Calu3 (cell line): ENCODE measurements around the gene MINAR1. TPM values are rescaled to one million over a fixed set of nuclear protein-coding genes. Genes with fewer than 3 reads are reported as not detected.

Source experiments
- BruUV-seq: library from RNA; stranded (reverse); fragments of 400-500 nt; replicated peaks from 2 replicates; lab custom pipeline; 2021; lab: Mats Ljungman, UMichigan
- CTCF ChIA-PET: fragments of 300-600 bp; sonication (Branson Sonifier 250); formaldehyde crosslinking; loops from one replicate; lab custom pipeline; 2022; ENCODE audit warnings: antibody characterized with exemption; lab: Charles Lee
- DNase-seq: peaks from one replicate; pipeline ENCODE4 v3.0.0; 2022
- H3K27ac Mint-ChIP-seq: one replicate; pipeline ENCODE4 v1.8.0; 2022; ENCODE audit warnings: mixed read lengths; ENCODE audit not compliant: unreplicated experiment
- H3K27me3 Mint-ChIP-seq: one replicate; pipeline ENCODE4 v1.8.0; 2022; ENCODE audit warnings: mixed read lengths; ENCODE audit not compliant: unreplicated experiment
- H3K36me3 Mint-ChIP-seq: one replicate; pipeline ENCODE4 v1.8.0; 2022; ENCODE audit warnings: mild to moderate bottlenecking, moderate library complexity, mixed read lengths; ENCODE audit not compliant: insufficient read depth, unreplicated experiment
- H3K4me1 Mint-ChIP-seq: one replicate; pipeline ENCODE4 v1.8.0; 2022; ENCODE audit warnings: mild to moderate bottlenecking, low read depth, mixed read lengths; ENCODE audit not compliant: unreplicated experiment
- H3K4me3 Mint-ChIP-seq: one replicate; pipeline ENCODE4 v1.8.0; 2022; ENCODE audit warnings: mild to moderate bottlenecking, low read depth, moderate library complexity, mixed read lengths; ENCODE audit not compliant: unreplicated experiment
- H3K9me3 Mint-ChIP-seq: one replicate; pipeline ENCODE4 v1.8.0; 2022; ENCODE audit warnings: low read depth, mixed read lengths; ENCODE audit not compliant: unreplicated experiment
- intact Hi-C: fragments of 100-400 bp; cut with micrococcal nuclease; formaldehyde crosslinking; loops from one replicate; pipeline ENCODE4 v1.10.0; 2022; ENCODE audit not compliant: unreplicated experiment
- total RNA-seq: library from RNA; stranded (reverse); gene quantifications from 2 replicates; pipeline ENCODE4 v1.2.3, GENCODE V29; 2022
- TF ChIP-seq, protein P1 (sequence below): fragments of 200-600 bp; IDR thresholded peaks from one replicate; pipeline ENCODE4 v1.8.0; 2022; ENCODE audit warnings: antibody characterized with exemption; ENCODE audit not compliant: unreplicated experiment

MINAR1 gene
- total RNA-seq, 1 experiment from 2014 or later: 2.4 TPM

DNA sequence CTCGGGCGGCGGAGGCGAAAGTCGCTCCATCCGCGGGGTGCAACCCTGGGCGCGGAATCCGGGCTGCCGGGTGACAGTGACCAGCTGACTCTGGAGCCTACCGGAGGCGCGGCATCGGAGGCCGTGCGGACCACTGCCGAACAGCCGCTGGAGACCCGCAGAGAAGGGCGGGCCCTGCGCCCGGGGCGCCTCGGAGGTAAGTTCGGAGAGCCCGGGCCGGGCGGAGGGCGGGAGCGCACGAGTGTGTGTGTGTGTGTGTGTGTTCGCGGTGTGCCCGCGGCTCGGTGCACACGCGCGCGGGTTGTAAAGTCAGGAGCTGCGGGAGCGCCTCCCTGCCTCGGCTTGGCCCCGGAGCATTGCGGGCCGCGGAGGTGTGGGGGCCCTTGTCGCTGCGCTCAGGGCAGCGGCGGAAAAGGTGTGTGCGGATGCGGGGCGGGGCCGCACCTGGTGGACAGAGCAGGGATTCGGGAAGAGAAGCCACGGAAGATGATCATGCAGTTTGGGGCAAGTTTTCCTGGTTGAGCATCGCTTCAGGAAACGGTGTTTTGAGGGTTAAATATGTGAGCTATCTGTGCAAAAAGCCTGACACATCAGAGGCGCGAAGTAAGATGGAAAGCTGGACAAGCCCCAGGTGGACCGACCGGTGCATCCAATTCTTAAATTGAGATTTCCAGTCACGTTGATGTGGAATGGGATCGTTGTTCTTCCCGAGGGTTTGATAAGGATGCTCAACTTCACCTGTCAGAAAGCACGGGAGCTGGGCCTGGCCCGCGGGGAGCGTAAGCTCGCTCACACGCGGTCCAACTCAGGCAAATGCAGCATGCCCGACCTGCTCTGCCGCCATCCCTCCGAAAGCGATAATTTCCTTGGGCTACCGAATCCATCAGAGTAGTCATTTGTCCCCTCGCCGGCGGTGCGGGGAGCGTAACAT lies 474 bp downstream of the MINAR1 start:
- BruUV-seq: no TSS peak
- H3K27ac Mint-ChIP-seq: no peak overlapping the region
- peaks cover 7% of the 10 kb centered on the region for H3K36me3 Mint-ChIP-seq
- peaks cover 82% of the 10 kb centered on the region for H3K27me3 Mint-ChIP-seq
- no peak for DNase-seq
- H3K4me1 Mint-ChIP-seq: no peaks in the 10 kb centered on the region
- CTCF ChIA-PET: no interaction called here
- peak overlapping the region; percentile 52 for H3K4me3 Mint-ChIP-seq
- intact Hi-C loops: no loop called here
- TF ChIP-seq, protein P1, sequence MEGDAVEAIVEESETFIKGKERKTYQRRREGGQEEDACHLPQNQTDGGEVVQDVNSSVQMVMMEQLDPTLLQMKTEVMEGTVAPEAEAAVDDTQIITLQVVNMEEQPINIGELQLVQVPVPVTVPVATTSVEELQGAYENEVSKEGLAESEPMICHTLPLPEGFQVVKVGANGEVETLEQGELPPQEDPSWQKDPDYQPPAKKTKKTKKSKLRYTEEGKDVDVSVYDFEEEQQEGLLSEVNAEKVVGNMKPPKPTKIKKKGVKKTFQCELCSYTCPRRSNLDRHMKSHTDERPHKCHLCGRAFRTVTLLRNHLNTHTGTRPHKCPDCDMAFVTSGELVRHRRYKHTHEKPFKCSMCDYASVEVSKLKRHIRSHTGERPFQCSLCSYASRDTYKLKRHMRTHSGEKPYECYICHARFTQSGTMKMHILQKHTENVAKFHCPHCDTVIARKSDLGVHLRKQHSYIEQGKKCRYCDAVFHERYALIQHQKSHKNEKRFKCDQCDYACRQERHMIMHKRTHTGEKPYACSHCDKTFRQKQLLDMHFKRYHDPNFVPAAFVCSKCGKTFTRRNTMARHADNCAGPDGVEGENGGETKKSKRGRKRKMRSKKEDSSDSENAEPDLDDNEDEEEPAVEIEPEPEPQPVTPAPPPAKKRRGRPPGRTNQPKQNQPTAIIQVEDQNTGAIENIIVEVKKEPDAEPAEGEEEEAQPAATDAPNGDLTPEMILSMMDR: no peak
- H3K9me3 Mint-ChIP-seq: no peaks in the 10 kb centered on the region

DNA sequence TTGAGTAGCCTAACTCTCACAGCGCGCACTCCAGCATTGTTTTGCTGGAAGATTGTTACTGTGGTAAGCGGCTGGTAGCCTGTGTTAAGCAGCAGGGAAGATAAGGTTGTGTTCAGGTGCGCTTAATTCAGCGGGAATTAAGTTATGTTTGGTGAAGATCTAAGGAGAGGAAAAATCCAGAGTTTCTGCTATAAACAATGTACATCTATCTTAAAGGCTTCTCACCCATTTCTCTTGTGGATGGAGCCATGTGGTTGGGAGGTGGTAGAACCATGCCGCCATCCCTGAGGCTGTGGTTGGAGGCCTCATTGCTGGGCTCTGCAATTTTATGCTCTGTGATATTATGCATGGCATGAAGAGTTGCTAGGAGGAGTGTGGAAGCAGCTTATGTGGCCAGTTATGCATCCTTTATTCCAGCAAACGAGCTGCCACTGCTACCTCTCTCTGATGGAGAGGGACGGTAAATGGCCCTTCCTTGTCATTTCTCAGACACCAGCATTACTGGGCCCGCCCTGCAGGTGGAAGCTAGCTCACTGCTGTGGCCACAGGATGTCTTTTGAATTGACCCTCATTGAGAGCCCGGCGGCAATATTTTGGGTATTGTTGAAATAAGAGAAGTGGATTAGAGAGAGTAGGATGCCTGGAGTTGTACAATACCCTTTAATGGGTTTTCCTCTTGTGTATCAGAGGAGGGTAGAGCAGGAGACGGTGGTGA lies 1.3 kb downstream of the MINAR1 start:
- CTCF ChIA-PET: no interaction called here
- H3K4me3 Mint-ChIP-seq: no peak overlapping the region
- no TSS peak for BruUV-seq
- no peaks in the 10 kb centered on the region for H3K4me1 Mint-ChIP-seq
- peaks cover 74% of the 10 kb centered on the region for H3K27me3 Mint-ChIP-seq
- H3K9me3 Mint-ChIP-seq: no peaks in the 10 kb centered on the region
- TF ChIP-seq, protein P1: no peak
- peak; percentile 12 for DNase-seq
- no peak overlapping the region for H3K27ac Mint-ChIP-seq
- intact Hi-C loops: no loop called here
- peaks cover 7% of the 10 kb centered on the region for H3K36me3 Mint-ChIP-seq

DNA sequence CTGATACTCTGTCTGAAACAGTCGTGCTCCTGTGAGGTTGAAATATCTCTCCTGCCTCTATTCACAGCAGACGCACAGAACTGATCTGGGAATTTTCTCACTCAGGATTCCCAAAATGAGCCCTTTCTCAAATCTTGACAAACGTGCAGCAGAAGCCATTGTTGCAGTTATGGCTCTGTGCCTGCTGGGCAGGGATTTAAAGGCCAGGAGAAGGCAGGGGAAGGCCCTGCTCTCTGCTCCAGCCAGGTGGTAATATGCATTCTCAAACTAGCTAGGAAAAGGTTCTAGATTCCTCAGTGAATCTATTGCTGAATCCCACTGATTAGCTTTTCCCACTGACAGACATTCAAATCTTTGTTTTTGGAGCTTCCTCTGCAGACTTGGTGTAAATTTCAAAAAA lies 2.2 kb downstream of the MINAR1 start:
- H3K27me3 Mint-ChIP-seq: peaks cover 65% of the 10 kb centered on the region
- H3K27ac Mint-ChIP-seq: no peak overlapping the region
- no peak overlapping the region for H3K4me3 Mint-ChIP-seq
- no TSS peak for BruUV-seq
- DNase-seq: no peak
- no peaks in the 10 kb centered on the region for H3K4me1 Mint-ChIP-seq
- H3K9me3 Mint-ChIP-seq: no peaks in the 10 kb centered on the region
- TF ChIP-seq, protein P1: no peak
- peaks cover 7% of the 10 kb centered on the region for H3K36me3 Mint-ChIP-seq
- intact Hi-C loops: no loop called here
- CTCF ChIA-PET: no interaction called here

DNA sequence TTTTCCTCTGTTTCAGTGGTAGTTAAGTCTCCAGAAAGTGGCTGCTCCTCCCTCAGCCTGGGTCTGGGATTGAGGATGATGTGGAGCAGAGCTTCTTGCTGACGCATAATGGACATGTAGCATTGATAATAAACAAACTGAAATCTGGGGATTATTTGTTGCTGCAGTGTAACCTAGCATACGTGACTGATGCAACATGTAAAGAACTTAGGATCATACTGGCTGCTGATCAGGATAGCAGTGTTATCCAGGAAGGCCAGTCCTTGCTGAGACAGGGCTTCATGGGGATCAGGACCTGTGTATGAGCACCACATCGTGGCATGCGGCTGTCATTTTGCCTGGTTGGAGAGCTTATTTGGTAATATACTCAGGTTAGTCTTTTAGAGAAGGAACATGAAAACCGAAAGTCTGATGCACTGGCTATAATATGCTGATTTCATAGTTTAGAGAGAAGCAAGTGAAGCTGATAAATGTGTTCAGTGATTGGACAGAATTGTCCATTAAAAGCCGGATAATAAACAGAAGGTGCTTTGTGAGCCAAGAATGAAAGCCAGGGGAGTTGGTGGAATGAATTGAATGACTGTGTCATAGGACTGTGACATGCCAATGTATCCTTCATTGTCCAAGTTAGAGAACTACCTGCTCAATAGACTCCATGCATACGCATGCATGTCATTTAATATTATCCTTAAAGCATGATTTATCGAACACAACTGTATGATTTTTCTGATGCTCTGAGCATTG lies 4.1 kb downstream of the MINAR1 start:
- Mint-ChIP-seq H3K4me1 (no peaks in the 10 kb centered on the region), H3K4me3 (no peak overlapping the region), H3K36me3 (peaks cover 3% of the 10 kb centered on the region), H3K9me3 (no peaks in the 10 kb centered on the region), H3K27ac (no peak overlapping the region), H3K27me3 (peaks cover 46% of the 10 kb centered on the region)
- TF ChIP-seq, protein P1: no peak
- no peak for DNase-seq
- intact Hi-C loops: no loop called here
- BruUV-seq: no TSS peak
- CTCF ChIA-PET: interaction anchor here (1.4 kb wide), 1 partner anchor 160 kb away, joined by 4 read pairs; no protein-coding TSS in a partner anchor
